Astrocyte (in vitro differentiated cells and primary cell): ENCODE measurements around the gene LSM12. TPM values are rescaled to one million over a fixed set of nuclear protein-coding genes. Genes with fewer than 3 reads are reported as not detected.
A peak's percentile ranks its signal among the peaks of the same experiment; 100 is the strongest.

Experiments
- DNase-seq: peaks from one replicate; pipeline ENCODE4 v3.0.0-alpha.2; 2010; ENCODE audit warnings: low read depth
- FAIRE-seq: peaks from 2 replicates; lab custom pipeline; 2011; peaks lifted over from hg19 to GRCh38; lab: Jason Lieb, UNC
- H2AFZ ChIP-seq: 2 replicates; pipeline ENCODE4 v1.6.0; 2012; ENCODE audit warnings: low read depth, low read length, inconsistent platforms
- H3K27ac ChIP-seq: 2 replicates; pipeline ENCODE4 v1.5.1; 2011; ENCODE audit warnings: low read depth, low read length, inconsistent platforms
- H3K27me3 ChIP-seq: 2 replicates; pipeline ENCODE4 v1.6.0; 2011; ENCODE audit warnings: low read length, inconsistent platforms; ENCODE audit not compliant: insufficient read depth
- H3K36me3 ChIP-seq: 2 replicates; pipeline ENCODE4 v1.5.1; 2011; ENCODE audit warnings: low read length, inconsistent platforms; ENCODE audit not compliant: insufficient read depth
- H3K4me1 ChIP-seq: 2 replicates; pipeline ENCODE4 v1.5.1; 2011; ENCODE audit warnings: low read length, inconsistent platforms; ENCODE audit not compliant: insufficient read depth
- H3K4me2 ChIP-seq: 2 replicates; pipeline ENCODE4 v1.6.0; 2012; ENCODE audit warnings: low read length, inconsistent platforms
- H3K4me3 ChIP-seq: 2 replicates; pipeline ENCODE4 v1.5.1; 2011; ENCODE audit warnings: low read depth, mild to moderate bottlenecking, low read length, inconsistent platforms; ENCODE audit not compliant: insufficient read depth
- H3K79me2 ChIP-seq: 2 replicates; pipeline ENCODE4 v1.6.0; 2012; ENCODE audit warnings: mild to moderate bottlenecking, low read length, inconsistent platforms; ENCODE audit not compliant: insufficient read depth
- H3K9ac ChIP-seq: 2 replicates; pipeline ENCODE4 v1.6.0; 2012; ENCODE audit warnings: mild to moderate bottlenecking, low read length, inconsistent platforms
- H3K9me3 ChIP-seq: 2 replicates; pipeline ENCODE4 v1.5.1; 2012; ENCODE audit warnings: low read depth, mild to moderate bottlenecking, low read length, inconsistent platforms; ENCODE audit not compliant: insufficient read depth
- H4K20me1 ChIP-seq: 2 replicates; pipeline ENCODE4 v1.6.0; 2012; ENCODE audit warnings: low read length, inconsistent platforms; ENCODE audit not compliant: insufficient read depth
- H3K27ac Mint-ChIP-seq: one replicate; pipeline ENCODE4 v1.8.0; 2021; ENCODE audit warnings: mild to moderate bottlenecking, mixed read lengths; ENCODE audit not compliant: unreplicated experiment
- H3K27me3 Mint-ChIP-seq: one replicate; pipeline ENCODE4 v1.8.0; 2021; ENCODE audit warnings: low read depth, mixed read lengths; ENCODE audit not compliant: unreplicated experiment
- H3K36me3 Mint-ChIP-seq: one replicate; pipeline ENCODE4 v1.8.0; 2021; ENCODE audit warnings: low read depth, mixed read lengths; ENCODE audit not compliant: unreplicated experiment
- H3K4me1 Mint-ChIP-seq: one replicate; pipeline ENCODE4 v1.8.0; 2021; ENCODE audit warnings: low read depth, mixed read lengths; ENCODE audit not compliant: unreplicated experiment
- H3K4me3 Mint-ChIP-seq: one replicate; pipeline ENCODE4 v1.8.0; 2021; ENCODE audit warnings: mild to moderate bottlenecking, moderate library complexity, mixed read lengths; ENCODE audit not compliant: unreplicated experiment
- H3K9me3 Mint-ChIP-seq: one replicate; pipeline ENCODE4 v1.8.0; 2021; ENCODE audit warnings: mild to moderate bottlenecking, mixed read lengths; ENCODE audit not compliant: unreplicated experiment
- EZH2 ChIP-seq: IDR thresholded peaks from 2 replicates; pipeline ENCODE4 v1.6.1; 2012; ENCODE audit warnings: mild to moderate bottlenecking, low read length, inconsistent platforms; ENCODE audit not compliant: insufficient read depth
- total RNA-seq: library from RNA; stranded (reverse); gene quantifications from 2 replicates; pipeline ENCODE4 v1.2.1, GENCODE V29; 2021
- TF ChIP-seq, protein P1 (sequence below): IDR thresholded peaks from 2 replicates; pipeline ENCODE4 v1.5.1; 2011; ENCODE audit warnings: low read depth, mild to moderate bottlenecking, inconsistent platforms, low read length, moderate library complexity; ENCODE audit not compliant: insufficient read depth

The LSM12 gene
- total RNA-seq, 1 donor from 2014 or later: 90.5 TPM

DNA sequence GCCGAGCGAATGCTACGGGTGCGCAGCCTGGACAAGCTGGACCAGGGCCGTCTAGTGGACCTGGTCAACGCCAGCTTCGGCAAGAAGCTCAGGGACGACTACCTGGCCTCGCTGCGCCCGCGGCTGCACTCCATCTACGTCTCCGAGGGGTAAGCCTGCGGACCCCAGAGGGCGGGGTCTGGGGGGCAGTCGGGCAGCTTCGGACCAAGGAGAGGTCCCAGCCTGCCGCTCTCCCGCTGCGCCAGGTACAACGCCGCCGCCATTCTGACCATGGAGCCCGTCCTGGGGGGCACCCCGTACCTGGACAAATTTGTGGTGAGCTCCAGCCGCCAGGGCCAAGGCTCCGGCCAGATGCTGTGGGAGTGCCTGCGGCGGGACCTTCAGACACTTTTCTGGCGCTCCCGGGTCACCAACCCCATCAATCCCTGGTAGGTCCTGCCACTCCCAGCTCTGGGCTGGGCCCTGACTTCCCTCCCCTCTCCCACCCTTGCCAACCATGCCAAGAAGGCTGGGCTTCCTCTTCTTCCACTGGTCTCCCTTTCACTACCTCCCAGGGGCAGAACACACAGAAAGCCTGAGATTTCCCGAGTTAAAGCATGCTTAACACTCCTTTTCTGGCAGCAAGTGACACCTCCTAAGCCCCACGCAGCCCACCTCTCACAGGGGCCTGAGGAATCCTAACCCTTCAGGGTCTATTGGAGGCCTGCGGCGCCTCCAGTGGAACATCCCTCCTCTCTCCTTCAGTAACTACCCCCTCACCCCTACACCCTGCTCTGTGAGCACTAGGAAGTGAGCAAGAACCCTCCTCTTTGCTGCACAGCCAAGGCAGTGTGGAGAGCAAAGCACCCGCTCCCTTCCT, 58.9 kb downstream of the LSM12 start:
- no peaks in the 10 kb centered on the region for H3K9me3 ChIP-seq
- H3K27ac ChIP-seq: peak overlapping the region; percentile 31
- H3K27ac Mint-ChIP-seq: peak overlapping the region; percentile 91
- H3K36me3 ChIP-seq: no peaks in the 10 kb centered on the region
- DNase-seq: no peak
- H3K9ac ChIP-seq: peak overlapping the region; percentile 78
- peaks cover 13% of the 10 kb centered on the region for H4K20me1 ChIP-seq
- peaks cover 28% of the 10 kb centered on the region for H3K4me1 ChIP-seq
- peak overlapping the region; percentile 83 for H2AFZ ChIP-seq
- H3K79me2 ChIP-seq: no peaks in the 10 kb centered on the region
- H3K4me1 Mint-ChIP-seq: peaks cover 7% of the 10 kb centered on the region
- H3K9me3 Mint-ChIP-seq: no peaks in the 10 kb centered on the region
- H3K4me3 ChIP-seq: peak overlapping the region; percentile 76
- TF ChIP-seq EZH2: no peak
- TF ChIP-seq, protein P1, sequence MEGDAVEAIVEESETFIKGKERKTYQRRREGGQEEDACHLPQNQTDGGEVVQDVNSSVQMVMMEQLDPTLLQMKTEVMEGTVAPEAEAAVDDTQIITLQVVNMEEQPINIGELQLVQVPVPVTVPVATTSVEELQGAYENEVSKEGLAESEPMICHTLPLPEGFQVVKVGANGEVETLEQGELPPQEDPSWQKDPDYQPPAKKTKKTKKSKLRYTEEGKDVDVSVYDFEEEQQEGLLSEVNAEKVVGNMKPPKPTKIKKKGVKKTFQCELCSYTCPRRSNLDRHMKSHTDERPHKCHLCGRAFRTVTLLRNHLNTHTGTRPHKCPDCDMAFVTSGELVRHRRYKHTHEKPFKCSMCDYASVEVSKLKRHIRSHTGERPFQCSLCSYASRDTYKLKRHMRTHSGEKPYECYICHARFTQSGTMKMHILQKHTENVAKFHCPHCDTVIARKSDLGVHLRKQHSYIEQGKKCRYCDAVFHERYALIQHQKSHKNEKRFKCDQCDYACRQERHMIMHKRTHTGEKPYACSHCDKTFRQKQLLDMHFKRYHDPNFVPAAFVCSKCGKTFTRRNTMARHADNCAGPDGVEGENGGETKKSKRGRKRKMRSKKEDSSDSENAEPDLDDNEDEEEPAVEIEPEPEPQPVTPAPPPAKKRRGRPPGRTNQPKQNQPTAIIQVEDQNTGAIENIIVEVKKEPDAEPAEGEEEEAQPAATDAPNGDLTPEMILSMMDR: no peak
- FAIRE-seq: no peak
- peaks cover 19% of the 10 kb centered on the region for H3K27me3 ChIP-seq
- peaks cover 6% of the 10 kb centered on the region for H3K36me3 Mint-ChIP-seq
- H3K4me3 Mint-ChIP-seq: peak overlapping the region; percentile 86
- peaks cover 9% of the 10 kb centered on the region for H3K27me3 Mint-ChIP-seq
- H3K4me2 ChIP-seq: peak overlapping the region; percentile 96

DNA sequence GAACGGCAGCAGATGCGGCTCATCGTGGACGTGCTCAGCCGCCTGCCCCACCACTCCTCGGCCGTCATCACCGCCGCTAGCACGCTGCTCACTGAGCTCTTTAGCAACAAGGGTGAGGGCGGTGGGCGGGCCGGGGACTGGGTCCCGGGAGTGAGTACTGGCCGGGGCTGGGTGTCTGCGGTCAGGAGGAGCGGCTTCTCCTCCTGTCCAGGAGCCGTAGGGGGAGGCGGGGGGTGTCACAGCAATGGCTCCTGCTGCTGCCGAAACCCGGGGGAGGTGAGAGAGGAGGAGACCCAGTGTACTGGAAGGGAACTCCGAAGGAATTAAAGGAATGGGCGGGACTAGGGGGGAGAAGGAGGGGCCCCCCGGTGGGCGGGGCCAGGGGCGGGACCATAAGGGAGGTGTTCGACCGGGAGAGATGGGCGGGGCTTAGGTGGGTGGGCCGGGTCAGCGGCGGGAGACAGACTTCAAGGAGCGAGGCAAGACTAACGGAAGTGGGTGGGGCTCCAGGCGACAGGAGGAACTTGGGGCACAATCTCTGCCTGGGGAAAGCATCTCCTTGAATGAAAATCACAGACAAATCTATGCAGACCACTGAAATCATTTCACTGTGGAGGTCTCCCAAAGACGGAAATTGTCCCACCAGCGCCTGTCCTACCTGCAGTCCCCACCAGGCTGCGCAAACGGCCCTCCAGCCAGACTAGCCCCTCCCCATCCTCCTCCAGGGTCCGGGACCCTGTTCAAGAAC, 59.7 kb downstream of the LSM12 start:
- FAIRE-seq: peak; percentile 58
- peak overlapping the region; percentile 78 for H3K9ac ChIP-seq
- H3K27me3 Mint-ChIP-seq: peaks cover 10% of the 10 kb centered on the region

More for the DNA sequence above, 59.7 kb downstream of the LSM12 start:
- peak overlapping the region; percentile 83 for H2AFZ ChIP-seq
- no peaks in the 10 kb centered on the region for H3K79me2 ChIP-seq
- H4K20me1 ChIP-seq: peaks cover 13% of the 10 kb centered on the region
- H3K4me1 ChIP-seq: peaks cover 34% of the 10 kb centered on the region
- no peaks in the 10 kb centered on the region for H3K36me3 ChIP-seq
- no peak for TF ChIP-seq EZH2
- TF ChIP-seq, protein P1: peak; percentile 52
- H3K9me3 ChIP-seq: no peaks in the 10 kb centered on the region
- H3K36me3 Mint-ChIP-seq: peaks cover 6% of the 10 kb centered on the region
- H3K27ac Mint-ChIP-seq: peak overlapping the region; percentile 83
- peaks cover under 1% of the 10 kb centered on the region for H3K9me3 Mint-ChIP-seq
- DNase-seq: peak; percentile 84
- H3K4me1 Mint-ChIP-seq: peaks cover 7% of the 10 kb centered on the region
- H3K4me3 ChIP-seq: peak overlapping the region; percentile 76
- H3K4me3 Mint-ChIP-seq: peak overlapping the region; percentile 86
- peak overlapping the region; percentile 96 for H3K4me2 ChIP-seq
- peak overlapping the region; percentile 31 for H3K27ac ChIP-seq
- peaks cover 19% of the 10 kb centered on the region for H3K27me3 ChIP-seq
